UCSD-AML1 (cell line): ENCODE measurements around the gene GPD2.
"Not testable (repeated sequence)": the region's sequence is repeated elsewhere in the genome, so short reads cannot be mapped to it uniquely, and the experiment has no call there.

Source experiments
- DNase-seq: peaks from one replicate; lab custom pipeline; 2025; ENCODE audit not compliant: unreplicated experiment; lab: John Stamatoyannopoulos, UW

Gene GPD2

GRCh38 chr2:156474401-156474800 lies 38.2 kb downstream of the GPD2 start:
- DNase-seq: no peak

- DNase-seq: no peak
Measured at GRCh38 chr2:156476021-156476849, 40.1 kb downstream of the GPD2 start.

GRCh38 chr2:156476850-156477206 lies 40.6 kb downstream of the GPD2 start:
- DNase-seq: no peak

GRCh38 chr2:156480376-156480775 lies 44.2 kb downstream of the GPD2 start:
- no peak for DNase-seq

- DNase-seq: no peak
Measured at GRCh38 chr2:156481312-156481711, 45.1 kb downstream of the GPD2 start.

GRCh38 chr2:156483741-156484173 lies 47.6 kb downstream of the GPD2 start:
- DNase-seq: no peak

- no peak for DNase-seq
Measured at GRCh38 chr2:156486147-156486546, 50.0 kb downstream of the GPD2 start.

- DNase-seq: no peak
Measured at GRCh38 chr2:156486614-156487013, 50.4 kb downstream of the GPD2 start.

GRCh38 chr2:156489195-156489594 lies 53.0 kb downstream of the GPD2 start:
- no peak for DNase-seq

- DNase-seq: no peak
Measured at GRCh38 chr2:156489750-156490465, 53.7 kb downstream of the GPD2 start.

GRCh38 chr2:156490466-156490840 lies 54.3 kb downstream of the GPD2 start:
- DNase-seq: no peak

GRCh38 chr2:156491176-156491575 lies 55.0 kb downstream of the GPD2 start:
- no peak for DNase-seq

- no peak for DNase-seq
Measured at GRCh38 chr2:156492979-156493378, 56.8 kb downstream of the GPD2 start.

- not testable (repeated sequence) for DNase-seq
Measured at GRCh38 chr2:156495998-156496397, 59.8 kb downstream of the GPD2 start.

- DNase-seq: no peak
Measured at GRCh38 chr2:156505696-156506095, 69.5 kb downstream of the GPD2 start.

- DNase-seq: no peak
Measured at GRCh38 chr2:156511122-156511521, 74.9 kb downstream of the GPD2 start.

GRCh38 chr2:156511803-156512202 lies 75.6 kb downstream of the GPD2 start:
- DNase-seq: no peak

GRCh38 chr2:156512451-156512850 lies 76.3 kb downstream of the GPD2 start:
- DNase-seq: no peak

- no peak for DNase-seq
Measured at GRCh38 chr2:156513219-156513618, 77.0 kb downstream of the GPD2 start.

- no peak for DNase-seq
Measured at GRCh38 chr2:156517419-156517818, 81.2 kb downstream of the GPD2 start.

- DNase-seq: no peak
Measured at GRCh38 chr2:156518138-156518537, 82.0 kb downstream of the GPD2 start.

- no peak for DNase-seq
Measured at GRCh38 chr2:156522864-156523440, 86.8 kb downstream of the GPD2 start.
